GM12878 (cell line): ENCODE measurements around the gene METAP1D.

Experiments
- CBX5 ChIP-seq: sonication (generic); IDR thresholded peaks from 2 replicates; pipeline ENCODE4 v1.6.1; 2016; ENCODE audit warnings: low read depth, moderate library complexity, mild to moderate bottlenecking, inconsistent platforms
- MEF2A ChIP-seq: IDR thresholded peaks from 2 replicates; pipeline ENCODE4 v1.6.1; 2011; ENCODE audit warnings: low read depth, mild to moderate bottlenecking, low read length, moderate library complexity; ENCODE audit not compliant: insufficient read depth
- TF ChIP-seq, protein P1 (sequence below), 3 experiments: IDR thresholded peaks in 2 of 3; conservative IDR thresholded peaks in 1 of 3; 2 replicates each; pipeline ENCODE4 v1.5.1; 2011; ENCODE audit warnings: low read depth in 3 of 3, low read length in 3 of 3, mild to moderate bottlenecking in 3 of 3, control low read depth in 2 of 3, moderate library complexity in 2 of 3, inconsistent platforms in 1 of 3, mixed read lengths in 1 of 3; ENCODE audit not compliant: control insufficient read depth in 2 of 3, insufficient read depth in 1 of 3; ENCODE audit errors: extremely low read depth in 1 of 3
- TF ChIP-seq, protein P2 (sequence below): IDR thresholded peaks from 2 replicates; pipeline ENCODE4 v1.6.1; 2011; ENCODE audit warnings: borderline replicate concordance, low read depth, mild to moderate bottlenecking, moderate library complexity, low read length; ENCODE audit not compliant: insufficient read depth, poor library complexity, severe bottlenecking

- TF ChIP-seq, protein P1, sequence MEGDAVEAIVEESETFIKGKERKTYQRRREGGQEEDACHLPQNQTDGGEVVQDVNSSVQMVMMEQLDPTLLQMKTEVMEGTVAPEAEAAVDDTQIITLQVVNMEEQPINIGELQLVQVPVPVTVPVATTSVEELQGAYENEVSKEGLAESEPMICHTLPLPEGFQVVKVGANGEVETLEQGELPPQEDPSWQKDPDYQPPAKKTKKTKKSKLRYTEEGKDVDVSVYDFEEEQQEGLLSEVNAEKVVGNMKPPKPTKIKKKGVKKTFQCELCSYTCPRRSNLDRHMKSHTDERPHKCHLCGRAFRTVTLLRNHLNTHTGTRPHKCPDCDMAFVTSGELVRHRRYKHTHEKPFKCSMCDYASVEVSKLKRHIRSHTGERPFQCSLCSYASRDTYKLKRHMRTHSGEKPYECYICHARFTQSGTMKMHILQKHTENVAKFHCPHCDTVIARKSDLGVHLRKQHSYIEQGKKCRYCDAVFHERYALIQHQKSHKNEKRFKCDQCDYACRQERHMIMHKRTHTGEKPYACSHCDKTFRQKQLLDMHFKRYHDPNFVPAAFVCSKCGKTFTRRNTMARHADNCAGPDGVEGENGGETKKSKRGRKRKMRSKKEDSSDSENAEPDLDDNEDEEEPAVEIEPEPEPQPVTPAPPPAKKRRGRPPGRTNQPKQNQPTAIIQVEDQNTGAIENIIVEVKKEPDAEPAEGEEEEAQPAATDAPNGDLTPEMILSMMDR (IDR thresholded peaks at IDR 0.05 in 2 of 3, conservative IDR thresholded peaks at IDR 0.05 in 1 of 3; ENCODE audit: control insufficient read depth in 2 of 3, extremely low read depth in 1 of 3, insufficient read depth in 1 of 3, low read depth in 3 of 3, low read length in 3 of 3) = no peak
- TF ChIP-seq MEF2A (no peak), CBX5 (no peak)
- TF ChIP-seq, protein P2, sequence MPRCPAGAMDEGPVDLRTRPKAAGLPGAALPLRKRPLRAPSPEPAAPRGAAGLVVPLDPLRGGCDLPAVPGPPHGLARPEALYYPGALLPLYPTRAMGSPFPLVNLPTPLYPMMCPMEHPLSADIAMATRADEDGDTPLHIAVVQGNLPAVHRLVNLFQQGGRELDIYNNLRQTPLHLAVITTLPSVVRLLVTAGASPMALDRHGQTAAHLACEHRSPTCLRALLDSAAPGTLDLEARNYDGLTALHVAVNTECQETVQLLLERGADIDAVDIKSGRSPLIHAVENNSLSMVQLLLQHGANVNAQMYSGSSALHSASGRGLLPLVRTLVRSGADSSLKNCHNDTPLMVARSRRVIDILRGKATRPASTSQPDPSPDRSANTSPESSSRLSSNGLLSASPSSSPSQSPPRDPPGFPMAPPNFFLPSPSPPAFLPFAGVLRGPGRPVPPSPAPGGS = no peak
These were observed 97.1 kb downstream of the METAP1D start for GRCh38 chr2:172096626-172097547.
